ENCODE data around the gene TRAF4.
"Not testable (repeated sequence)": the region's sequence is repeated elsewhere in the genome, so short reads cannot be mapped to it uniquely, and the experiment has no call there.

The TRAF4 gene

GRCh38 chr17:28716740-28717577 lies 26.9 kb upstream of the TRAF4 start:
- DNase-seq: no peak

GRCh38 chr17:28717578-28718332 lies 26.1 kb upstream of the TRAF4 start, which contains the start of gene RAB34:
RAB34 (minus strand) TSS chr17:28717868; CDS start chr17:28717266, 602 bp downstream.
- DNase-seq: peak; percentile 58 to 75 (median 65)

- DNase-seq: no peak
Measured at GRCh38 chr17:28718333-28719020, 25.3 kb upstream of the TRAF4 start.

GRCh38 chr17:28719021-28719433 lies 24.8 kb upstream of the TRAF4 start:
- DNase-seq: no peak

GRCh38 chr17:28720247-28720996 lies 23.4 kb upstream of the TRAF4 start:
- peak; percentile 18 to 32 (median 20) for DNase-seq

GRCh38 chr17:28720997-28721329 lies 22.8 kb upstream of the TRAF4 start:
- DNase-seq: not testable (repeated sequence)

GRCh38 chr17:28722417-28723158 lies 21.2 kb upstream of the TRAF4 start:
- no peak for DNase-seq

- DNase-seq: no peak
Measured at GRCh38 chr17:28723159-28723835, 20.5 kb upstream of the TRAF4 start.

GRCh38 chr17:28723836-28724499 lies 19.8 kb upstream of the TRAF4 start:
- not testable (repeated sequence) for DNase-seq

- DNase-seq: no peak
Measured at GRCh38 chr17:28724500-28725165, 19.2 kb upstream of the TRAF4 start.

- no peak for DNase-seq
Measured at GRCh38 chr17:28725166-28725659, 18.6 kb upstream of the TRAF4 start.

GRCh38 chr17:28725660-28726225 lies 18.1 kb upstream of the TRAF4 start:
- DNase-seq: peak in 1 of 3 donors; percentile 33

GRCh38 chr17:28726226-28726626 lies 17.6 kb upstream of the TRAF4 start, which contains the start of gene TLCD1:
TLCD1 (minus strand) TSS chr17:28726233; CDS start chr17:28726097, 136 bp downstream.
- DNase-seq: peak; percentile 77 to 89 (median 85)

GRCh38 chr17:28726627-28727491 lies 17.0 kb upstream of the TRAF4 start:
- DNase-seq: peak; percentile 95 to 96 (median 95)

- peak; percentile 97 to 99 (median 98) for DNase-seq
Measured at GRCh38 chr17:28728364-28729200, 15.2 kb upstream of the TRAF4 start, which contains the start of gene NEK8. NEK8 (plus strand) TSS chr17:28728788; CDS start chr17:28728814, 26 bp downstream.

GRCh38 chr17:28729950-28730330 lies 13.9 kb upstream of the TRAF4 start:
- no peak for DNase-seq

- no peak for DNase-seq
Measured at GRCh38 chr17:28733346-28733745, 10.5 kb upstream of the TRAF4 start.
